OCI-LY1 (cell line): ENCODE data around the gene CDC42BPB.

Source experiments
- CTCF ChIP-seq: fragments of 200-600 bp; sonication (generic), shearing (Covaris generic); IDR thresholded peaks from 2 replicates; pipeline ENCODE4 v1.5.1; 2017; ENCODE audit warnings: mild to moderate bottlenecking, antibody characterized with exemption, low read length, moderate library complexity, mixed read lengths
- EZH2 ChIP-seq: fragments of 200-600 bp; sonication (generic), shearing (Covaris generic); IDR thresholded peaks from 2 replicates; pipeline ENCODE4 v1.8.0; 2017; ENCODE audit warnings: borderline replicate concordance, mixed run types, mild to moderate bottlenecking, antibody characterized with exemption, low read length, moderate library complexity, mixed read lengths

- TF ChIP-seq CTCF: no peak
- TF ChIP-seq EZH2: no peak
Observed at GRCh38 chr14:103031956-103032355, 25.4 kb downstream of the CDC42BPB start.
